A673 (cell line): ENCODE results near the gene VWF. TPM values are rescaled to one million over a fixed set of nuclear protein-coding genes. Genes with fewer than 3 reads are reported as not detected.

Experiments
- BruUV-seq: library from RNA; stranded (reverse); fragments of 400-500 nt; replicated peaks from 2 replicates; lab custom pipeline; 2021; lab: Mats Ljungman, UMichigan
- CTCF ChIA-PET: fragments of 300-600 bp; sonication (Branson Sonifier 250); formaldehyde crosslinking; loops from one replicate; lab custom pipeline; 2022; ENCODE audit warnings: antibody characterized with exemption; lab: Charles Lee
- POLR2A ChIA-PET: fragments of 300-600 bp; sonication (Branson Sonifier 250); formaldehyde crosslinking; loops from one replicate; lab custom pipeline; 2022; ENCODE audit warnings: antibody characterized with exemption; ENCODE audit not compliant: low non-redundant PET; lab: Charles Lee
- DNase-seq: peaks from one replicate; pipeline ENCODE4 v3.0.0-alpha.2; 2015; ENCODE audit warnings: low spot score
- H3K27ac ChIP-seq: fragments of 200-600 bp; sonication (generic); 2 replicates; pipeline ENCODE4 v1.5.1; 2016; ENCODE audit warnings: mixed run types, low read depth, mild to moderate bottlenecking, mixed read lengths, antibody characterized with exemption, low read length; ENCODE audit not compliant: poor library complexity, severe bottlenecking
- H3K27me3 ChIP-seq: fragments of 200-600 bp; sonication (generic); replicated peaks from 2 replicates; pipeline ENCODE4 v1.6.1; 2017; ENCODE audit warnings: mixed run types, low read depth, mild to moderate bottlenecking, mixed read lengths, antibody characterized with exemption, low read length; ENCODE audit not compliant: insufficient read depth, poor library complexity
- H3K36me3 ChIP-seq: fragments of 200-600 bp; sonication (generic); 2 replicates; pipeline ENCODE4 v1.6.1; 2016; ENCODE audit warnings: mixed run types, mild to moderate bottlenecking, mixed read lengths, antibody characterized with exemption, low read length; ENCODE audit not compliant: insufficient read depth, poor library complexity, severe bottlenecking
- H3K4me1 ChIP-seq: fragments of 200-600 bp; sonication (generic); 2 replicates; pipeline ENCODE4 v1.6.1; 2017; ENCODE audit warnings: mixed run types, mild to moderate bottlenecking, mixed read lengths, antibody characterized with exemption, low read length; ENCODE audit not compliant: insufficient read depth, poor library complexity, severe bottlenecking
- H3K4me3 ChIP-seq: fragments of 200-600 bp; sonication (generic); 2 replicates; pipeline ENCODE4 v1.5.1; 2016; ENCODE audit warnings: low read depth, mixed run types, mild to moderate bottlenecking, mixed read lengths, low read length; ENCODE audit not compliant: poor library complexity, severe bottlenecking
- H3K9me3 ChIP-seq: fragments of 200-600 bp; sonication (generic); 2 replicates; pipeline ENCODE4 v1.6.1; 2016; ENCODE audit warnings: mixed run types, low read depth, mild to moderate bottlenecking, mixed read lengths, antibody characterized with exemption, low read length; ENCODE audit not compliant: poor library complexity, severe bottlenecking
- EZH2 ChIP-seq: fragments of 200-600 bp; sonication (generic); IDR thresholded peaks from 2 replicates; pipeline ENCODE4 v1.6.1; 2017; ENCODE audit warnings: borderline replicate concordance, low read depth, mild to moderate bottlenecking, mixed read lengths, antibody characterized with exemption, low read length; ENCODE audit not compliant: poor library complexity, severe bottlenecking
- intact Hi-C: fragments of 100-400 bp; cut with micrococcal nuclease; formaldehyde crosslinking; loops from one replicate; pipeline ENCODE4 v1.10.0; 2022; ENCODE audit not compliant: unreplicated experiment
- total RNA-seq: library from RNA; stranded (reverse); gene quantifications from 2 replicates; pipeline ENCODE4 v1.2.3, GENCODE V29; 2021
- TF ChIP-seq, protein P1 (sequence below): fragments of 300-800, 200-600 bp; sonication (generic); conservative IDR thresholded peaks from 2 replicates; pipeline ENCODE4 v1.5.1; 2017; ENCODE audit warnings: low read depth, mild to moderate bottlenecking, antibody characterized with exemption, low read length, moderate library complexity, mixed read lengths

The VWF gene
- total RNA-seq, 1 experiment from 2014 or later: not detected

DNA sequence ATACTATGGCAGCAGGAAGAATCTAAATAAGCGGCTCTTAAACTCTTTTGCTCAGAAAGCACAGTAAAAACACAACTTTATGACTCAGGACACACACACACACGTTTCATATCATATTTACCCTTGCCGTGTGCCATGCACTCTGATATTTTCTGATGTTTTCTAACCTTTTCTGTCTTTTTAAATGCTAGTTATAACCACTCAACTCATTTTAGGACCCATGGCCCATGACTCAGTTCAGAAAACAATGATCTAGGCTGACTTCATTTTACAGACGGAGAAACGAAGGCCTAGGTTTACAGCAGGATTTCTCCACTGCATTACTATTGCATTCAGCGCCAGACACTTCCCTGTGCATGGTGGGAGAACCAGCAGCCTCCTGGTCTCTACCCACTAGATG, 9.1 kb downstream of the VWF start:
- intact Hi-C loops: no loop called here
- TF ChIP-seq, protein P1, sequence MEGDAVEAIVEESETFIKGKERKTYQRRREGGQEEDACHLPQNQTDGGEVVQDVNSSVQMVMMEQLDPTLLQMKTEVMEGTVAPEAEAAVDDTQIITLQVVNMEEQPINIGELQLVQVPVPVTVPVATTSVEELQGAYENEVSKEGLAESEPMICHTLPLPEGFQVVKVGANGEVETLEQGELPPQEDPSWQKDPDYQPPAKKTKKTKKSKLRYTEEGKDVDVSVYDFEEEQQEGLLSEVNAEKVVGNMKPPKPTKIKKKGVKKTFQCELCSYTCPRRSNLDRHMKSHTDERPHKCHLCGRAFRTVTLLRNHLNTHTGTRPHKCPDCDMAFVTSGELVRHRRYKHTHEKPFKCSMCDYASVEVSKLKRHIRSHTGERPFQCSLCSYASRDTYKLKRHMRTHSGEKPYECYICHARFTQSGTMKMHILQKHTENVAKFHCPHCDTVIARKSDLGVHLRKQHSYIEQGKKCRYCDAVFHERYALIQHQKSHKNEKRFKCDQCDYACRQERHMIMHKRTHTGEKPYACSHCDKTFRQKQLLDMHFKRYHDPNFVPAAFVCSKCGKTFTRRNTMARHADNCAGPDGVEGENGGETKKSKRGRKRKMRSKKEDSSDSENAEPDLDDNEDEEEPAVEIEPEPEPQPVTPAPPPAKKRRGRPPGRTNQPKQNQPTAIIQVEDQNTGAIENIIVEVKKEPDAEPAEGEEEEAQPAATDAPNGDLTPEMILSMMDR: no peak
- TF ChIP-seq EZH2: no peak
- no TSS peak for BruUV-seq
- ChIA-PET CTCF (no interaction called here), POLR2A (no interaction called here)
- Histone ChIP-seq H3K4me3 (no peak overlapping the region), H3K27ac (no peak overlapping the region), H3K4me1 (no peaks in the 10 kb centered on the region), H3K27me3 (no peaks in the 10 kb centered on the region), H3K36me3 (no peaks in the 10 kb centered on the region), H3K9me3 (no peaks in the 10 kb centered on the region)
- DNase-seq: no peak

DNA sequence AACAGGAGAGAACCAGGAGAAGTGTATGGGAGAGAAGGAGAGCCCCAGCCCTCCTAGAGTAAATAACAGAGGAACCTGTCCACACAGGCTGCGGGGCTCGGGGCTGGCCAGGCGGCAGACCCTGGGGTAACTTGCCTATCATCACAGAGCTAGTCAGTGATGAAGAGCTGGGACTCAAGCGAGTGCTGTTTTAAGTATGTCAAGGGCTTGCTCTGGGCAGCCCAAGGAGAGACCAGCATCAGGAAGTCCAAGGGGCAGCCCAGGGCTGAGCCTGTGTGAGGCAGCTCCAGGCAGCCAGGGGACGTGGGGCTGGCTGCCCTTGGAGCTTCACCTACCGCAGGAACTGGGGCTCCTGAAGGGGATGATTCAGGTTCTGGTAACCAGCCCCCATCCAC, 10.0 kb downstream of the VWF start:
- Histone ChIP-seq H3K27ac (no peak overlapping the region), H3K27me3 (no peaks in the 10 kb centered on the region), H3K9me3 (no peaks in the 10 kb centered on the region), H3K36me3 (no peaks in the 10 kb centered on the region), H3K4me1 (no peaks in the 10 kb centered on the region), H3K4me3 (no peak overlapping the region)
- POLR2A ChIA-PET: no interaction called here
- intact Hi-C loops: no loop called here
- no peak for DNase-seq
- TF ChIP-seq, protein P1: no peak
- TF ChIP-seq EZH2: no peak
- CTCF ChIA-PET: no interaction called here
- BruUV-seq: no TSS peak

DNA sequence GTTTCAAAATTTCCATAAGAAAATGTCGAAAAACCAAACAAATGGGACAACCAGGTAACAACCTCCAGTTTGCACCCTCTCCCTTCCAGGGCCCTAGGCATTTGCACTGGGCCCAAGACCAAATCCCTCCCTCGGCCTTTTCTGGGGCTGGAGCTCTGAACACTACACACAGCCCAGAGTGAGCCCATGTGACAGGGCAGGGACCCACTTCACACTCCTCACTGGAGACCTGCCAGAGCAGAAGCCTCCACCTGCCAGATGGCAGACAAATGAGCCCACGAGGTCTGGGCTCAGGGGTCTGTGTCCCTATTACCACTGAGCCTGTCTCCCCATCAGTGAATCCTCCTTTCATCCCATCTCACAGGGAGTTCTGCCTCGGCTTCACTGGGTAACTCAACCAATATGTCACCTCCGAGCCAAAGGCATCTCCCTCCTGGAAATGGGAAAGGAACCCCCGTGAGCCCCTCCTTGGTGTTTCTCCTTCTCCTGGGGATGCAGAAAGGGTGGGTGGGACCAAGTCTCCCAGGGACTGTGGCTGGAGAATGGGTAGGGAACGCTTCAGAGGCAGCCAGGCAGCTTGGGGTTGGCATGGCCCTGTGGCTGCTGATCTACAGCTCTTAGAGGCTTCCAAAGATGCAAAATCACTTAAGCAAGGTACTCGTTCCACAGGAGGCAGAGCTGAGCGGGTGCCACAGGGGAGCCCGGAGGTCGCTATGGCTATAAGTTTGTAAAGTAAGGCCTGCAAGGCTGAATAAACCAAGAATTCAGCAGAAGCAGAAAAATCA, 10.6 kb downstream of the VWF start:
- H3K27me3 ChIP-seq: no peaks in the 10 kb centered on the region
- POLR2A ChIA-PET: no interaction called here
- no peak overlapping the region for H3K27ac ChIP-seq
- no TSS peak for BruUV-seq
- no peaks in the 10 kb centered on the region for H3K4me1 ChIP-seq
- CTCF ChIA-PET: no interaction called here
- intact Hi-C loops: no loop called here
- no peaks in the 10 kb centered on the region for H3K36me3 ChIP-seq
- no peak overlapping the region for H3K4me3 ChIP-seq
- TF ChIP-seq EZH2: no peak
- TF ChIP-seq, protein P1: no peak
- no peaks in the 10 kb centered on the region for H3K9me3 ChIP-seq
- no peak for DNase-seq
